Stimulated activated CD4-positive, alpha-beta T cell treated with anti-CD3 and anti-CD28 coated beads, Interleukin-4, amount 100 ng/mL, for 24 hours (primary cell): ENCODE measurements around the gene HEPHL1.
"Not testable (repeated sequence)": the region's sequence is repeated elsewhere in the genome, so short reads cannot be mapped to it uniquely, and the experiment has no call there.

Source experiments
- DNase-seq: peaks from one replicate; pipeline ENCODE4 v3.0.0-alpha.2; 2020

Gene HEPHL1, protein sequence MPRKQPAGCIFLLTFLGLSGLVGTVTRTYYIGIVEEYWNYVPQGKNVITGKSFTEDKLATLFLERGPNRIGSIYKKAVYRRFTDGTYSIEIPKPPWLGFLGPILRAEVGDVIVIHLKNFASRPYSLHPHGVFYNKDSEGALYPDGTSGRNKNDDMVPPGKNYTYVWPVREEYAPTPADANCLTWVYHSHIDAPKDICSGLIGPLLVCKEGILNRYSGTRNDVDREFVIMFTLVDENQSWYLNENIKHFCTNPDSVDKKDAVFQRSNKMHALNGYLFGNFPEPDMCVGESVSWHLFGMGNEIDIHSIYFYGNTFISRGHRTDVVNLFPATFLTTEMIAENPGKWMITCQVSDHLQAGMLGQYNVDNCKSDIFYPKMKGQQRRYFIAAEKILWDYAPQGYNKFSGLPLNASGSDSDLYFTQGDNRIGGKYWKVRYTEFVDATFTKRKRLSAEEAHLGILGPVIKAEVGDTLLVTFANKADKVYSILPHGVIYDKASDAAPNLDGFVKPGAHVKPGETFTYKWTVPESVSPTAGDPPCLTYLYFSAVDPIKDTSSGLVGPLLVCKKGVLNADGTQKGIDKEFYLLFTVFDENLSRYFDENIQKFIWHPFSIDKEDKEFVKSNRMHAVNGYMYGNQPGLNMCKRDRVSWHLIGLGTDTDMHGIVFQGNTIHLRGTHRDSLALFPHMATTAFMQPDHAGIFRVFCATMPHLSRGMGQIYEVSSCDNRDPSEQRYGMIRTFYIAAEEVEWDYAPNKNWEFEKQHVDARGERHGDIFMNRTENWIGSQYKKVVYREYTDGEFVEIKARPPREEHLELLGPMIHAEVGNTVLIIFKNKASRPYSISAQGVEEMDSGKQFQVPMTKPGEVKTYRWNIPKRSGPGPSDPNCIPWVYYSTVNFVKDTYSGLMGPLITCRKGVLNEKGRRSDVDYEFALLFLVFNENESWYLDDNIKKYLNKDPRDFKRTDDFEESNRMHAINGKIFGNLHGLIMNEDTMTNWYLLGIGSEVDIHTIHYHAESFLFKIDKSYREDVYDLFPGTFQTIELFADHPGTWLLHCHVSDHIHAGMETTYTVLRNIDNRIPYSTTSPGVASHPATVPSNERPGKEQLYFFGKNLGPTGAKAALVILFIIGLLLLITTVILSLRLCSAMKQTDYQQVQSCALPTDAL

DNA sequence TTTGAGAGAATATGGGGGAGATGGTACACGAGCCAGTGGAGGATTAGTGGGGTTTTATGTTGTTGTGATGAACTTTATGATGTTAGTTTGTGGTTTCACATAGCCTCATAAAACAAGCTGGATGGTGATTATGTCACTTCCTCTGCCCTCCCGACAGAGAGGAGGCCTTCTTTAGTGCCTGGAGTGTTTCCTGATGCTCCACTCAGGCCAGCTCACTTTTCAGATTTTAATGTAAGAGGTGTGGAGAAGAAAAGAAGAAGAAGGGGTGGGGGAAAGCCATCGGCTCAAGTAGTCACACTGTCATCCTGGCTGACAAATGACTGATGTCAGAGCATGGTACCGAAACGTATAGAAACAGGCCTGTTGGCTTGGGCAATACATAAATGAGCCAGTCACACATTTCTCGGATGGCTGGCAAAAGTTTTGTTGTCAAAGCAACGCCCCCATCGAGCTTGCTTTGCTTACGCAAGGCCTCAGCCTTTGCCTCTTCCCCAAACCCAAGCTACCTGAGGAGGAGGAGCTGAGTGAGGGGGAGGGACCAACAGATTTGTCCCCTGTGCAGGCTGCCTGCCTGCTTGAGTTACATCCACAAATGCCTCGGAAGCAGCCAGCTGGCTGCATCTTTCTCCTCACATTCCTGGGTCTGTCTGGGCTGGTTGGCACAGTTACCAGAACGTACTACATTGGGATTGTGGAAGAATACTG lies at the start of gene HEPHL1:
Gene HEPHL1 (plus strand): TSS at position 578 of the 705 bp plus-strand sequence. CDS start 15 bp downstream, at position 593.
- no peak for DNase-seq

- no peak for DNase-seq
These were observed 48.4 kb upstream of the HEPHL1 start for GRCh38 chr11:93972790-93973189.

DNA sequence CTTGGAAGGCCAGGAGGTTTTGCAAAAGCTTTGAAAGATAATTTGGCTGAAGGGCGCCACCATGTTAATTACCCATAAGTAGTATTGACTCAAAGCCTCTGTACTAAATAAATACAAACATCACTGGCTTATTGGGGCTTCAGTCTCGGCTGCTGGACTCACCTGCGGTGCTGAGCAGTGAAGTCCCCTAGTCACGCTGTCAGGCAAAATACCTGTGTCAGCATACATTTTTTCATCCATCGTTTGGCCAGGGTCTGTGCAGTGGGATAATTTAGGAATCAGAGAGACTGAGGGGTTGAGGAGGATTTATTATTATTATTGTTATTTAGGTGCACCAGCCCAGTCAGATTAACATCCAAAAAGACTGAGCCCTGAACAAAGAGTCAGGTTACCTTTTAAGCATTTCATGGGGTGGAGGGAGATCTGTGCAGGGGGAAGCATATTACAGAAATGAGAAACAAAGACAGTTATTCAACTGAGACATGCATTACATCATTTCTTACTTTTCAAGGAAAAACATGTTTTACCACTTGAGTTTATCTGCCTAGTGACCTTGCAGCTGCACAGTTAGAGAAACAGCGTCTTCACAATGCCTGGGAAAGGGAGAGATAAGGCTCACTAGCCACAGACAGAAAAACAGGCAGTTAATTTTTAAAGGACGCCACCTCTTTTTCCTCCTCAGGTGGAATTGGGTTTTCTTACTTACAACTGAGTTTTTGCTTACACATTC lies 47.7 kb upstream of the HEPHL1 start:
- DNase-seq: not testable (repeated sequence)

DNA sequence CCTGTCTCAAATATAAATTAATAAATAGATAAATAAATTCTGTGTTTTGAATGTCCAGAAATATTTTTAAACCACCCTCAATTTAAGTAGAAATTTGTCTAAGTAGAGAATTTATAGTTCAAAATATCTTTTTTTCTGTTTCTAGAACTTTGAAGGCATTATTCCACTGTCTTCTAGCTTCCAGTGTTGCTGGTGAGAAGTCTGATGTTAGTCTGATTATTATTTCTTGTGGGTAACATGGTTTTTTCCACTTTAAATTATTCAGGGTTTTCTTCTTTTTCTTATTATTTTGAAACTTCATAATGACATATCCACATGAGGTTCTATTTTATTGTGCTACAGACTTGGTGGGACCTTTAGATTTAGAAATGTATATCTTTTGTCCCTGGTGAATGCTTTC lies 46.4 kb upstream of the HEPHL1 start:
- DNase-seq: no peak

DNA sequence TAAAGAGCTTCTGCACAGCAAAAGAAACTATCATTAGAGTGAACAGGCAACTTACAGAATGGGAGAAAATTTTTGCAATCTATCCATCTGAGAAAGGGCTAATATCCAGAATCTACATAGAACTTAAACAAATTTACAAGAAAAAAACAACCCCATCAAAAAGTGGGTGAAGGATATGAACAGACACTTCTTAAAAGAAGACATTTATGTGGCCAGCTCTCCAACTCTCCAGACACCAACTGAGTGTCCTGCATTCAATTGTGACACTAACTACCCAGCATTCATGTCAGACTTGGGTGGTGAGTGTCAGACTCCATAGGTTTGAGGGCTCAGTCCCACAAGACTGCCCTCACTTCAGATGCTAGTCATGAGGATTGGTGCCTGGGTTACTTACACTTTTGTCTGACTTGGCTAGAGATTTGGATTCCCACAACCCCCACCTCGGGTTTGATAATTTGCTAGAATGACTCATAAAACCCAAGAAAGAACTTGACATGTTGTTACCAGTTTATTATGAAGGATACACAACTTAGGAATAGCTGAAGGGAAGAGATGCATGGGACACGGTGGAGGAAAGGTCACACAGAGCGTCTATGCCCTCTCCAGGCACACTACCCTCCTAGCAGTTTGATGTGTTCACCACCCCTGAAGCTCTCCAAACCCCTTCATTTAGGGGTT lies 44.4 kb upstream of the HEPHL1 start:
- not testable (repeated sequence) for DNase-seq

- DNase-seq: no peak
These were observed 37.5 kb upstream of the HEPHL1 start for GRCh38 chr11:93983542-93984195.

DNA sequence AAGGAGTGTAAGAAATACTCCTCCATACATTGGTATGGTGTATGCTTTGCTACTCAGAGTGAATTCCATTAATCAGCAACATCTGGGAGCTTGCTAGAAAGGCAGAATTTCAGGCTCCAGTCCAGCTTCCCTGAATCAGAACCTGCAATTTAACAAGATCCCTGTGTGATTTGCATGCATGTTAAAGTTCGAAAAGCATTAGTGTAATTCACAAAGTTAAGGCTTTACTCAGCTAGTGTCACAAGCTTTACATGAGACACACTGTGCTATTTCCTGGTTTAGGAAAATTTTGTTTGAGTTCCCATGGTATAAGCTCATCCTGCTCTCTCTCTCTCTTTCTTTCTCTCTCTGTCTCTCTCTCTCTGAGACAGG lies 37.0 kb upstream of the HEPHL1 start:
- DNase-seq: no peak

DNA sequence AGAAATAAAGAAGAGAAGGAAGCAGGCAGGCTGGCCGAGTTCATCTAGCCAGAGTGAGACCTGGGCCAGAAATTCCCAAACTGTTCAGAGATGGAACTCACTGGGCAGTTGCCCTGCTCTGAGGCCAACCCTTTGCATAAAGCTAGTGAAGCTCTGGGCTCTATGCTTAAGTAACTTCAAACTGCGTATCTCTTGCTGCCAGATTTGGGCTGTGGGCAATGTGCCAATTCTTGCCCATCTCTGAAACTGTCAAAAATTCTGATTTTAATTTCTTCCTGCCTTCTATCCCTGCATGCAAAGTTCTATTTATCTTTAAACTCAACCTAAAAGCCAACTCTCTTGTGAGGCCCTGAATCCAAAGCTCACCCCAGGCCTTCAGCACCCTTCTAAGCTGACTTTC lies 36.2 kb upstream of the HEPHL1 start:
- no peak for DNase-seq

GRCh38 chr11:93986716-93987115 lies 34.4 kb upstream of the HEPHL1 start:
- DNase-seq: no peak

GRCh38 chr11:93988455-93988854 lies 32.7 kb upstream of the HEPHL1 start:
- DNase-seq: no peak

- no peak for DNase-seq
These were observed 32.2 kb upstream of the HEPHL1 start for GRCh38 chr11:93988912-93989311.

DNA sequence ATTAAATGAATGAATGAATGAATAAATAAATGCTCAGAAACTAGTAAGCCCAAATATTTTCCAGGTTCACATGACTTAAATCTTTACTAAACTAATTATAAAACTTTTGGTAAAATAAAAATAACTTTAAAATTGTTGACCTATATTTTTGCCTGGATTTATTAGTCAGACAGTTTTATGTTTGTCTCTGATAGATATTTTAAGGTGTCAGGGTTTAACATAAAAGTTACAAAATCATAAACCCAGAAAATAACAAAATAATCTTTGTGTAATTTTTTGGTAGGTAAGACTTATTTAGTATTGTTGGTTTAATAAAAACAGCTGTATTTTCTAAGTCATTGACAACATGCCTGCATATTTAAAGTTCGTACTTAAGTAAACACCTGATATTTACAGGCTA lies 27.4 kb upstream of the HEPHL1 start:
- DNase-seq: no peak

- DNase-seq: no peak
These were observed 23.4 kb upstream of the HEPHL1 start for GRCh38 chr11:93997741-93998140.

- DNase-seq: no peak
These were observed 20.5 kb upstream of the HEPHL1 start for GRCh38 chr11:94000659-94001058.

DNA sequence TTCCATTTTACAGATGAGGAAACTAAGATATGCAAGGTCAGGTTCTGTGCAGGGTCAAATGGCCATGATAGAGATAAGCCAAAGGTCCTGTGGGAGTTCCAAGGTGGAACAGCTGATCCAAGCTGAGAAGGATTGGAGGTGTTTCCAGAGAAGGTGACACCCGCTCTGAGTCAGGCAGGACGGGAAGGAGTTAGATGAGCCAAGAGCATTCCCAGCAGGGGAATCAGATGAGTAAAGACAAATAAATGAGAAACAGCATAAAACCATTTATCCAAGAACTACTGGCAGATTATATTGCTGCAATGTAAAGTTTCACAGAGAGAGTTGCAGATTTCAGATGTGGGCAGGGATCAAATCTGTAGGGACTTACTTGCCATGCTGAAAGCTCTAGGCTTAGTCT lies 18.9 kb upstream of the HEPHL1 start:
- DNase-seq: no peak

- DNase-seq: no peak
These were observed 13.7 kb upstream of the HEPHL1 start for GRCh38 chr11:94007426-94007825.

- no peak for DNase-seq
These were observed 13.2 kb upstream of the HEPHL1 start for GRCh38 chr11:94007906-94008305.

DNA sequence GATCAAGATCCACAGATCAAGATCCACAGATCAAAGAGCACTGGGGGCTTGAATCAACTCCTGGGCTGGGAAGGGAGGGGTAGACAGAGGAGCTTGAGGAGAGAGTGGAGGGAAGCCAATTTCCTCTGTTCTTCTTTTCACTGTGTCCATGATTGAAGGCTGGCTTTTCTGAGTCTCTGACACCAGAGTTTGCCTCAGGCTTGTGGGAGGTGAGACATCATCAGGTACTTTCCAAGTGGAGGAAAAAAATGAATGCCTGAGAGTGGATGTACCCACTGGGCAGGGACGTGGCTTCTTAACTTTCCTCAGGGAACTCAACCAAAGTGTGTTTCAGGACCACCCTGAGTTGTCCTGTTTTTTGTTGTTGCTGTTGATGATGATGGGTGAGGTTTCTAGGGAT lies 11.0 kb upstream of the HEPHL1 start:
- DNase-seq: no peak

DNA sequence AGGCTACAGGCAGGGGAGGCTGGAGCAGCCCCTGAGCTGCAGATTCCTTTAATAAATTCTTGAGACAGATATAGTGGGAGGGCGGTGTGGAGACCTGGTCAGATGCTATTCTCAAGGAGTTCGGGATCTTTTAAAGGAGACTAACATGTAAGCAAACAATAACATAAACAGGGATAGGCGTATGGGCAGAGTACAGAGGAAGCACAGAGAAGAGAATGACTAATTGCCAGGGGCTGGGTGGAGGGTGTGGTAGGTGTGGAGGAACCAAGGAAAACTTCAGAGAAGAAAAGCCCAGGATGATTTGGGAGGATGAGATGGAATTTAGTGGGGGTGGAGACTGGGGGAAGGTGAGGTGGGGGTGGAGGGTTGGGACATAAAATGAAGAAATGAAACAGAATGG lies 9.7 kb upstream of the HEPHL1 start:
- DNase-seq: no peak

DNA sequence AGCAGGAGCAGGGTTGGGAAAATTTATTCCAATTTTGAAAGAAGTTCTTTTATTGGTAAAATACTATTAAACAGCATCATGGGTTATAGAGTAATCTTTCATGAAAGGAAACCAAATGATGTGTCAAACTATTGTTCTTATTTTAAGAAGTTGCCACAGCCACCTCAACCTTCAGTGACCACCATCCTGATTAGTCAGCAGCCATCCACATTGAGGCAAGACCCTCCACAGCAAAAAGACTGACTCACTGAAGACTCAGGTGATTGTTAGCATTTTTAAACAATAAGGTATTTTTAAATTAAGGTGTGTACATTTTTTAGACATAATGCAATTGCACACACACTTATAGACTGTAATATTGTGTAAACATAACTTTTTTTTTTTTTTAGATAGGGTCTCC lies 3.7 kb upstream of the HEPHL1 start:
- no peak for DNase-seq

- DNase-seq: no peak
These were observed 2.4 kb upstream of the HEPHL1 start for GRCh38 chr11:94018721-94019120.
